ENCODE results near the gene TRAM1L1.

TRAM1L1 gene
- long read RNA-seq, donor 1, transcript TRAM1L1-201 (1 exons, 2,023 nt): major isoform, 17 of 17 reads
- long read RNA-seq, donor 1, partial matches to known transcripts: 0 of 17 reads
- long read RNA-seq, donor 1, other reads (novel, unspliced or antisense): 0 of 17 reads
- long read RNA-seq, donor 2, transcript TRAM1L1-201 (1 exons, 2,023 nt): major isoform, 12 of 12 reads
- long read RNA-seq, donor 2, partial matches to known transcripts: 0 of 12 reads
- long read RNA-seq, donor 2, other reads (novel, unspliced or antisense): 0 of 12 reads
- long read RNA-seq, donor 3, transcript TRAM1L1-201 (1 exons, 2,023 nt): major isoform, 10 of 10 reads
- long read RNA-seq, donor 3, partial matches to known transcripts: 0 of 10 reads
- long read RNA-seq, donor 3, other reads (novel, unspliced or antisense): 0 of 10 reads
- long read RNA-seq, donor 4, transcript TRAM1L1-201 (1 exons, 2,023 nt): major isoform, 12 of 12 reads
- long read RNA-seq, donor 4, partial matches to known transcripts: 0 of 12 reads
- long read RNA-seq, donor 4, other reads (novel, unspliced or antisense): 0 of 12 reads
- long read RNA-seq, donor 5, transcript TRAM1L1-201 (1 exons, 2,023 nt): major isoform, 17 of 17 reads
- long read RNA-seq, donor 5, partial matches to known transcripts: 0 of 17 reads
- long read RNA-seq, donor 5, other reads (novel, unspliced or antisense): 0 of 17 reads
- long read RNA-seq, donor 6, transcript TRAM1L1-201 (1 exons, 2,023 nt): major isoform, 7 of 7 reads
- long read RNA-seq, donor 6, partial matches to known transcripts: 0 of 7 reads
- long read RNA-seq, donor 6, other reads (novel, unspliced or antisense): 0 of 7 reads
- long read RNA-seq, donor 7, transcript TRAM1L1-201 (1 exons, 2,023 nt): major isoform, 20 of 20 reads
- long read RNA-seq, donor 7, partial matches to known transcripts: 0 of 20 reads
- long read RNA-seq, donor 7, other reads (novel, unspliced or antisense): 0 of 20 reads
- long read RNA-seq, donor 8, transcript TRAM1L1-201 (1 exons, 2,023 nt): major isoform, 18 of 18 reads
- long read RNA-seq, donor 8, partial matches to known transcripts: 0 of 18 reads
- long read RNA-seq, donor 8, other reads (novel, unspliced or antisense): 0 of 18 reads

GRCh38 chr4:117084866-117085701, at the start of gene TRAM1L1:
TRAM1L1 (minus strand) TSS chr4:117085576; CDS start chr4:117085393, 183 bp downstream.
- peak; percentile 86 for DNase-seq

GRCh38 chr4:117134386-117134785, 49.0 kb upstream of the TRAM1L1 start:
- peak; percentile 34 for DNase-seq

- DNase-seq: no peak
These were observed 11.5 kb upstream of the TRAM1L1 start for GRCh38 chr4:117096886-117097285.

- DNase-seq: no peak
These were observed 11.1 kb upstream of the TRAM1L1 start for GRCh38 chr4:117096462-117096861.

GRCh38 chr4:117093571-117093970, 8.2 kb upstream of the TRAM1L1 start:
- no peak for DNase-seq

- no peak for DNase-seq
These were observed 7.6 kb downstream of the TRAM1L1 start for GRCh38 chr4:117077760-117078159.

- DNase-seq: no peak
These were observed 17.3 kb downstream of the TRAM1L1 start for GRCh38 chr4:117068120-117068519.

- no peak for DNase-seq
These were observed 21.2 kb downstream of the TRAM1L1 start for GRCh38 chr4:117063961-117064696.

- DNase-seq: no peak
These were observed 42.4 kb downstream of the TRAM1L1 start for GRCh38 chr4:117042962-117043361.

Measured in right kidney (tissue), 9 donors.